Stimulated activated CD8-positive, alpha-beta memory T cell treated with anti-CD3 and anti-CD28 coated beads, Interleukin-15, amount 100 ng/mL, for 48 hours (primary cell): ENCODE data around the gene IFITM10.

Experiments
- DNase-seq, 2 donors: peaks; one replicate each; pipeline ENCODE4 v3.0.0-alpha.2; 2020; ENCODE audit warnings: low read depth in 2 of 2

IFITM10 gene

DNA sequence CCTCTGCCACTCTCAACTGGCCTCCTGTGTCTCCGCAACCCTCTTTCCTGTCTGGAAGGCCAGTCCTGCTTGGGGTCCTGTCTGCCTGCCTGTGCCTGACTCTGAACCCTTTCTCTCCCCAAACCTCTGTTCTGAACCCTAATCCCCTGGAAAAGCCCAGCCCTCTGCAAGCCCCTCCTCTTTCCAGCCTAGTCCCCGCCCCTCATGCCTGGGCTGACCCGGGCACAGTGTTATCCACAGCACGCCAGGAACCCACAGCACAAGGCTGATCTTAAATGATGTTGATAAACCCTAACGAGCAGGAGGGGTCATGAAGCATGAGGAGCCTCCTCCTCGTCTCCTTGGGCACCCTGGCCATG, at the start of gene IFITM10:
IFITM10 (minus strand) TSS at position 115 of the 359 bp plus-strand sequence. CDS start 153 bp downstream, outside the sequence.
- DNase-seq = no peak

GRCh38 chr11:1797391-1798125, 47.2 kb upstream of the IFITM10 start:
- DNase-seq = no peak

- no peak for DNase-seq
Measured at GRCh38 chr11:1796413-1797011, 46.1 kb upstream of the IFITM10 start.

- DNase-seq = no peak
Measured at GRCh38 chr11:1793081-1793480, 42.7 kb upstream of the IFITM10 start.

GRCh38 chr11:1792461-1792860, 42.1 kb upstream of the IFITM10 start:
- DNase-seq = no peak

DNA sequence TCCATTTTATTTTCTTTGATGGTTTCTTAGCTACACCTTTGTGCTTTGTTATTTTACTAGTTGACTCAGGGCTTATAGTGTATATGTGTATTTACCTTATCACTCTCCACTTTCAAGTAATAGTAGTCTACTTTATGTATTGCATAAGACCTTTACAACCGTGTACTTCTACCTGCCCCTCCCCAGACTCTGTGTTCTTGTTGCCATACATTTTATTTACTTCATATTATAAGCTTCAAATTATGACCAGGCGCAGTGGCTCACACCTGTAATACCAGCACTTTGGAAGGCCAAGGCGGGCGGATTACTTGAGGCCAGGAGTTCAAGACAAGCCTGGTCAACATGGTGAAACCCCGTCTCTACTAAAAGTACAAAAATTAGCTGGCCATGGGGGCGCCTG, 41.5 kb upstream of the IFITM10 start:
- no peak for DNase-seq

DNA sequence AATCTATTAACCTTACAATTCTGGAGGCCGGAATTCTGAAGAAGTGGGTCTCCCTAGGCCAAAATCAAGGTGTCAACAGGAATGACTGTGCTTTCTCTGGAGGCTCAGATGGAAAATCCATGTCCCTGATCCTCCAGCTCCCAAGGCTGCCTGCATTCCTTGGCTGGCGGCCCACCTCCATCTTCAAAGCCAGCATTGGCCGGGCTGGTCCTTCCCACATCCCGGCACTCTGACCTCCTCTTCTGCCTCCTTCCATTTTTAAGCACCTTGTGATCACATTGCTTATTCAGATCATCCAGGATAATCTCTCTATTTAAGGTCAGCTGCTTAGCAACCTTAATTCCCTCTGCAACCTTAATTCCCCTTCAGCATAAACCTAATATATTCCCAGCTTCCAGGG, 36.1 kb upstream of the IFITM10 start:
- DNase-seq = no peak

DNA sequence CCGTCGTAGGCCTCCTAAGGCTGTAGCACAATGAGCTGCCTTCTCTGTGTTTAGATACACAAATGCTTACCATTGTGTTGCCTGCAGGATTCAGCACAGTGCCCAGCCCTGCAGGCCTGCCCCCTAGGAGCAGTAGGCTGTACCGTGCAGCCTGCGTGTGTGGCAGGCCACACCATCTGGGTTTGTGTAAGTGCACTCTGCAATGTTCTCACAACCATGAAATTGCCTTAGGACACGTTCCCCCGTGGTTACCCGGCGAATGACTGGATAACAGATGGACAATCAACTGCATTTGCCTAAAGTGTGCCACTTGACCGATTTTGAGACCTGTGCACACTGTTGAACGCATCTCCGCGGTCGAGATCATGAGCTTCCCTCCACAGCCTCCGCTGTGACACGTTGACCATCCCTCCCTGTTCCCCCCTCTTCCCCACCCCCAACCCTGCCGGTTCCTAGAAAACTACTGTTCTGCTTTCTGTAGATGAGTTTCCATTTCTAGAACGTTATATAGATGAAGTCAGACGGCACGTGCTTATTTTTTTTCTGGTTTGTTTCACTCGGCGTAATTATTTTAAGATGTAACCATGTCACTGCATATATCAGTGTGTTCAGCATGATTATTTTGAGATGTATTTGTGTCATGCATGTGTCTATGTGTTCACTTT, 35.5 kb upstream of the IFITM10 start:
- no peak for DNase-seq

GRCh38 chr11:1784761-1785650, 34.6 kb upstream of the IFITM10 start:
- no peak for DNase-seq

- DNase-seq = no peak
Measured at GRCh38 chr11:1783725-1784529, 33.5 kb upstream of the IFITM10 start.

DNA sequence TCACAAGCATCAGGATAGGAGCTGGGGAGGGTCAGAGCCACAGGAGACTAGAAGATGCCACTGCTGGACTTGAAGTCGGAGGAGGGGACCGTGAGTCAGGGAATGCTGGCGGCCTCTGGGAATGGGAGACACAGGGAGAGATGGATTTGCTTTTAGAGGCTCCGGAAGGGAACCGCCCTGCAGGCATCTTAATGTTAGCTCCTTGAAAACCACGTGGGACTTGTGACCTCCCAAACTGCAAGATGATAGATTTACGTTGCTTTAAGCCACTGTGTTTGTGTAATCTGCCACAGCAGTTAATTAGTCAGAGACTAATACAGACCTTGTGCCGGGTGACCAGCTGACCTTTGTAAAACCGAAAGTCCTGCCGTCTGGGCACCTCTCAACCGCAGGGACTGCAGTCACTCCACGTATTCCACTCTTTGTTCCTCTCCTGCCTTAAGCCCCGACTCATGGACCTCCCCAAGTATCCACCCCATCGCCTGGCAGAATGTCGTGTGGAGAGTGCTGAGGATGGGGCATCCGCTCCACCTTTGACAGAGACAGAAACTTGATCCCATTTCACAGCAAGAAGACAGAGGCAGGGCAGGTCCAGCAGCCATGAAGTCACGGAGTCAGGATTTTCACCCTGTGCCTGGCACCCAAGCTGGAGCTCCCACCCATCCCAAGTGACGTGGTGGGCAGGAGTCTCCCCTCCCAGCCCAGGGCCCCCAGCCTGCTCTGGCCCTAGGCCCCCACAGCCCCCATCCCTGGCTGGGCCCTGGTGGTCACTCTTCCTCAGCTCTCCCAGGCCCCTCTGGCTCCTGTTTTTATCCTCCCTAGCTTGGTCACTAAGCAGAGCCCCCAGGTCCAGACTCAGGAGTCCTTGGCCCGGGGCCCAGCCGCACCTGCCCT, 32.7 kb upstream of the IFITM10 start:
- DNase-seq = no peak

- DNase-seq = no peak
Measured at GRCh38 chr11:1782031-1782590, 31.7 kb upstream of the IFITM10 start.

DNA sequence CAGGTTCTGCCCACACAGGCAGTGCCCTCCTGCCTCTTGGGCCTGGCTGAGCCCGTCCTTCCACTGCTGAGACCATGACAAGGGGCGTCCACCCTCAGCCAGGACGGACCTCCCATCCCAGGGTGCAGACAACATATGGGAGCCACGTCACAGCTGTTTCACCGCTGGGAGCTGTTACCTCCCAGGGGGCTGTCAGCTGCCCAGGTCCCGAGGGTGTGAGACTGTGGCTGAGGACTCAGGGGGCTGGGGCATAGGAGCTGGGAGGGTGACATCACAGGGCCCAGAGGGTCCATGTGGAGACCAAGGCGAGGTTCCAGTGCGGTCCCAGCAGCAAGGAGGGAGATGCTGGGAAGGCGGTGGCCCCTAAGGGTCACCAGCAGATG, 31.2 kb upstream of the IFITM10 start:
- DNase-seq = no peak

DNA sequence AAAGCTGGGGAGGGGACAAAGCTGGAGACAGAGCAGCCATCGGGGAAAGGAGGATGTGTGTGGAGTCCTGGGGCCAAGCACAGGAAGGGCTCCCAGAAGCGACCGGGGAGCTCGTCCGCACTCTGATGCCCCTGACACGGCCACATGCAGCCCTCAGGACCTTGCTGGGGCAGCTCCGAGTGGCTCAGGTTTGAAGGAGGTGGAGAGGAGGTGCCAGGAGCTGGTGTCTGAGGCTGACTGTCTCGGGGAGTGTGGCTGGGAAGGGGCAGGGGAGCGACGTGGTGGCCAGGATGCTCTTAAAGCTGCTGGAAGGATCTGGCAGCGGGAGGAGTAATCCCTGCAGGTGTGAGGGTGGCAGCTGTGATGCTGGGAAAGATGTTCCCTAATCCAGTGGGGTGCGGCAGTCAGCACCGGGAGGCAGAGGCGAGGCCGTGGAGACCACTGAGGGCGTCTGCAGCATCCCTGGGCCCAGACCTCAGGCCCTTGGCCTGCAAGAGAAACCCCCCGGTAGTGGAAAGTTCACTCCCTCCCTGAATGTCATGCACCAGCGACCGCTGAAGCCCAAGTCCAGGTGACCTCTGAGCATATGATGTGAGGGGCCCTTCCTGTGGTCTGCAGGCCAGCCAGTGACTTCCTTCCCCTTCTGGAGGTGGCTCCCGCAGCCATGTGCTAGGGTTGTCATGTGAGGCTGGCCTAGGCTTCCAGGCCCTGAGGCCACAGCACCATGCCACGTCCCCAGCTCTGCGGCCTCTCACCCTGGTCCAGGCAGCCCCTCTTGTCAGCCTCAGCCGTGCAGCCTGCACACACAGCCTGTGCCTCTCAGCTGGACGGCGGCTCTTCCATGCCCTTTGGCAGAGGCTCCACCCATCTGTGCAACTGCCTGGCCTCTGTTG, 30.6 kb upstream of the IFITM10 start:
- DNase-seq = no peak

DNA sequence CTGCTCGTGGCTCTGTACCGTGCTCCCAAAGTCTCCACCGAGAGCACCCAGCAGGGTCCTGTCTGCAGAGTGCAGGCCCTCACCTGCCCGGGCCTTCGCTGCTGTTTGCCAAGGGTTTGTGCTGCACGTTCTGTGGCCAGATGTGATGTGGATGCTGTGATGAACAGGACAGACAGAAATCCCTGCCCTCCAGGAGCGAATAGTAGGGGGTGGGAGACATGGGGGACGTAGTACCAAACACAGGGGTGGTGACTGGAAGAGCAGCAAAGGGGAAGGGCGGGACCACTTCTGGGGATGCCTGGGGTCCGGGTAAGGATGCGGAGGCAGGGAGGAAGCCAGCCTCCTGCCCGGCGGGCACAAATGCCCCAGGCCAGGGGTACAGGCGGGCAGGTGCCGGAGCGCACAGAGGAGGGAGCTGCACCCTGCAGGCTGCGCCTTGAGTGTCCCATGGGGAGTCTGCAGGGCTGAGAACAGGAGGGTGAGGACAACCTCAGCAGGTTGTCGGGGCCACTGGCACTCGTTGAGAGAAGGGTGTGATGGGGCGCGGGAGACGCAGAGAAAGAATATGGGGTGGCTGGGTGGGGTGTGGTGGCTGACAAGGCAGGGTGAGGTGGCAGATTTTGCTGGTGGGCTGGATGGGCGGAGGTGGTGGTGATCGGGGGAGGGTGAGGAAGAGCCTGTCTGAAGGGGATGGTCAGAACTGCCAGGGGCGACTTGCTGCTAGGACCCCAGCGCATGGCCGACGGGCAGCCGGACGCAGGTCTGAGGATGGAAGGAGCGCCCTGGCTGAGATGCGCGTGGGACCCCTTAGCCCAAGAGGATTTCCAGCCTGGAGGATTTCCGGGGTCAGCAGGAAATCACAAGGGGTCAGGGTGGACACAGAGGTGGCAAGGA, 29.7 kb upstream of the IFITM10 start:
- DNase-seq = no peak

GRCh38 chr11:1779034-1779805, 28.8 kb upstream of the IFITM10 start:
- no peak for DNase-seq
